ENCODE data around the gene NOM1.

DNA sequence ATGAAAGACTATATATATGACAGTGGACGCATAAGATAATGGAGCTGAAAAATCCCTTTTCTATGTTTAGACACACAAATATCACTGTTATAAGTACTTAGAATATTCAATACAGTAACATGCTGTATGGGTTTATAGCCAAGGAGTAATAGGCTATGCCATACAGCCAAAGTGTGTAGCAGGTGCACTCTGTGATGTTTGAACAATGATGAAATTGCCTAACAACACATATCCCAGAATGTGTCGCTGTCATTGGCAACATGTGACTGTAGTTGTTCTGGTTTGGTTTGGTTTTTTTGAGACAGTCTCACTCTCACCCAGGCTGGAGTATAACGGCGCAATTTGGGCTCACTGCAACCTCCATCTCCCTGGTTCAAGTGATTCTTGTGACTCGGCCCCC is 26.1 kb downstream of the NOM1 start:
- TF ChIP-seq POLR2A (IDR thresholded peaks at IDR 0.05), result no peak
- TF ChIP-seq, protein P1, sequence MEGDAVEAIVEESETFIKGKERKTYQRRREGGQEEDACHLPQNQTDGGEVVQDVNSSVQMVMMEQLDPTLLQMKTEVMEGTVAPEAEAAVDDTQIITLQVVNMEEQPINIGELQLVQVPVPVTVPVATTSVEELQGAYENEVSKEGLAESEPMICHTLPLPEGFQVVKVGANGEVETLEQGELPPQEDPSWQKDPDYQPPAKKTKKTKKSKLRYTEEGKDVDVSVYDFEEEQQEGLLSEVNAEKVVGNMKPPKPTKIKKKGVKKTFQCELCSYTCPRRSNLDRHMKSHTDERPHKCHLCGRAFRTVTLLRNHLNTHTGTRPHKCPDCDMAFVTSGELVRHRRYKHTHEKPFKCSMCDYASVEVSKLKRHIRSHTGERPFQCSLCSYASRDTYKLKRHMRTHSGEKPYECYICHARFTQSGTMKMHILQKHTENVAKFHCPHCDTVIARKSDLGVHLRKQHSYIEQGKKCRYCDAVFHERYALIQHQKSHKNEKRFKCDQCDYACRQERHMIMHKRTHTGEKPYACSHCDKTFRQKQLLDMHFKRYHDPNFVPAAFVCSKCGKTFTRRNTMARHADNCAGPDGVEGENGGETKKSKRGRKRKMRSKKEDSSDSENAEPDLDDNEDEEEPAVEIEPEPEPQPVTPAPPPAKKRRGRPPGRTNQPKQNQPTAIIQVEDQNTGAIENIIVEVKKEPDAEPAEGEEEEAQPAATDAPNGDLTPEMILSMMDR (IDR thresholded peaks at IDR 0.05), result no peak

Measured in uterus (tissue), 2 donors.